Vagina (tissue), 2 donors: ENCODE results near the gene SLC25A21.

Experiments
- CTCF ChIP-seq, 3 experiments: fragments of 450-650 bp in 2 of 3; fragments of 200-600 bp in 1 of 3; sonication (generic) in 1 of 3; IDR thresholded peaks; one replicate each; pipeline ENCODE4 v1.5.1; 2017 to 2019; ENCODE audit warnings: antibody characterized with exemption in 3 of 3, mild to moderate bottlenecking in 2 of 3, moderate library complexity in 2 of 3
- POLR2A ChIP-seq, 2 donors: fragments of 450-650 bp; IDR thresholded peaks; one replicate each; pipeline ENCODE4 v1.6.1; 2017; ENCODE audit warnings: antibody characterized with exemption in 2 of 2, mild to moderate bottlenecking in 2 of 2, moderate library complexity in 2 of 2
- POLR2AphosphoS5 ChIP-seq, 2 donors: sonication (generic); formaldehyde crosslinking; IDR thresholded peaks; one replicate each; pipeline ENCODE4 v1.9.0; 2017; ENCODE audit warnings: antibody characterized with exemption in 2 of 2, mild to moderate bottlenecking in 2 of 2, low read depth in 1 of 2; ENCODE audit not compliant: insufficient read depth in 1 of 2

DNA sequence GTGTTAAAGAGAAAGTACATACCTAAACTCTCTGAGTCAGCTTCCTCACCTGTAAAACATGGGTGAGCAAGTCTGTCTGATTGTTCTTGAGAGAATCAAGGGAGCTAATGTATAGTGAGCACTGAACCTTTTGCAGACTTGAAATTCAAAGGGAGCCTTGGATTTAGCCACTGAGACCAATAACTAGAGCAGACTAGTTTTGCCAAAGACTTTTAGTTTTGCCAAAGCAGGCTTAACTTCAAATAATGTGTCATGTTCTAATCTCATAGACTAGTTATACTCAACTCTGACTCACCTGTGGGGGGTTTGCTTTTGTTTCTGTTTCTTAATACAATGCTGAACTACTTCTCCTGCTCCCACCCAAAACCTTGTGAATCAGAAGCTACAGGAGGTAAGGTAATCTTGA is 123.7 kb downstream of the SLC25A21 start:
- TF ChIP-seq CTCF (IDR thresholded peaks at IDR 0.05) (no peak), POLR2AphosphoS5 (IDR thresholded peaks at IDR 0.05; ENCODE audit: insufficient read depth in 1 of 2, low read depth in 1 of 2) (no peak), POLR2A (IDR thresholded peaks at IDR 0.05) (no peak)
